Transverse colon (tissue), 4 donors: Measurements from ENCODE around the gene STRBP. TPM values are rescaled to one million over a fixed set of nuclear protein-coding genes. Genes with fewer than 3 reads are reported as not detected.

Source experiments
- DNase-seq: peaks from one replicate; pipeline ENCODE4 v3.0.0-alpha.2; 2019
- H3K27ac ChIP-seq, 4 donors: fragments of 200-600 bp; sonication (generic); 2 replicates each; pipeline ENCODE4 v1.5.1; 2016 to 2018; ENCODE audit warnings: inconsistent platforms in 4 of 4
- H3K27me3 ChIP-seq: fragments of 200-600 bp; sonication (generic); 2 replicates; pipeline ENCODE4 v1.5.1; 2017; ENCODE audit warnings: inconsistent platforms
- H3K36me3 ChIP-seq, 4 donors: fragments of 200-600 bp; sonication (generic); 2 replicates each; pipeline ENCODE4 v1.5.1; 2017 to 2019; ENCODE audit warnings: inconsistent platforms in 4 of 4
- H3K4me1 ChIP-seq, 4 donors: fragments of 200-600 bp; sonication (generic); 2 replicates each; pipeline ENCODE4 v1.5.1; 2017 to 2020; ENCODE audit warnings: inconsistent platforms in 4 of 4
- H3K4me3 ChIP-seq, 4 donors: fragments of 200-600 bp; sonication (generic); 1 replicate in 1 of 4; 2 replicates in 3 of 4; pipeline versions ENCODE4 v1.5.1 to v1.6.1; 2017 to 2019; ENCODE audit warnings: inconsistent platforms in 4 of 4
- H3K9me3 ChIP-seq, 2 donors: fragments of 200-600 bp; sonication (generic); 2 replicates each; pipeline ENCODE4 v1.5.1; 2017 to 2019; ENCODE audit warnings: inconsistent platforms in 2 of 2
- EP300 ChIP-seq: sonication (generic); formaldehyde crosslinking; IDR thresholded peaks from one replicate; pipeline ENCODE4 v1.6.1; 2017; ENCODE audit warnings: antibody characterized with exemption, low read depth
- POLR2A ChIP-seq: fragments of 450-650 bp; IDR thresholded peaks from one replicate; pipeline ENCODE4 v1.6.1; 2016; ENCODE audit warnings: antibody characterized with exemption, mild to moderate bottlenecking, moderate library complexity
- POLR2AphosphoS5 ChIP-seq, 3 donors: sonication (generic); formaldehyde crosslinking; IDR thresholded peaks; one replicate each; pipeline ENCODE4 v1.6.1; 2016; ENCODE audit warnings: antibody characterized with exemption in 3 of 3
- WGBS, 2 donors: methylation state at CpG; one replicate each; pipeline ENCODE4 v1.1.5; 2018; ENCODE audit warnings: low coverage in 1 of 2; 5-methylcytosine and 5-hydroxymethylcytosine counted together
- in situ Hi-C, 4 donors: fragments of 200-750 bp; cut with MboI; loops; one replicate each; pipeline versions ENCODE4 v1.15.0 to v1.15.1; 2017; ENCODE audit warnings: low sequenced_read_pairs in 3 of 4, low pct_ligation_motif_present in 1 of 4, low pct_unique_long_range_greater_than_20kb in 1 of 4
- intact Hi-C: fragments of 100-400 bp; cut with DNase I; formaldehyde crosslinking; loops from one replicate; pipeline ENCODE4 v1.15.1; 2023; ENCODE audit warnings: low total_unique reads
- total RNA-seq, 4 donors: library from RNA; depleted of rRNA; stranded (reverse); fragments of >200 nt; gene quantifications; one replicate each; pipeline ENCODE4 v1.1.0, GENCODE V29; 2016
- TF ChIP-seq, protein P1 (sequence below), 5 experiments: fragments of 200-600 bp in 3 of 5; fragments of 450-650 bp in 2 of 5; sonication (generic) in 3 of 5; IDR thresholded peaks; 1 replicate in 2 of 5; 2 replicates in 3 of 5; pipeline ENCODE4 v1.5.1; 2016 to 2017; ENCODE audit warnings: antibody characterized with exemption in 5 of 5, inconsistent platforms in 3 of 5, mild to moderate bottlenecking in 2 of 5, moderate library complexity in 1 of 5

Gene STRBP
- total RNA-seq, 4 donors from 2014 or later = 19.1 to 50.3 (median 43.2) TPM

DNA sequence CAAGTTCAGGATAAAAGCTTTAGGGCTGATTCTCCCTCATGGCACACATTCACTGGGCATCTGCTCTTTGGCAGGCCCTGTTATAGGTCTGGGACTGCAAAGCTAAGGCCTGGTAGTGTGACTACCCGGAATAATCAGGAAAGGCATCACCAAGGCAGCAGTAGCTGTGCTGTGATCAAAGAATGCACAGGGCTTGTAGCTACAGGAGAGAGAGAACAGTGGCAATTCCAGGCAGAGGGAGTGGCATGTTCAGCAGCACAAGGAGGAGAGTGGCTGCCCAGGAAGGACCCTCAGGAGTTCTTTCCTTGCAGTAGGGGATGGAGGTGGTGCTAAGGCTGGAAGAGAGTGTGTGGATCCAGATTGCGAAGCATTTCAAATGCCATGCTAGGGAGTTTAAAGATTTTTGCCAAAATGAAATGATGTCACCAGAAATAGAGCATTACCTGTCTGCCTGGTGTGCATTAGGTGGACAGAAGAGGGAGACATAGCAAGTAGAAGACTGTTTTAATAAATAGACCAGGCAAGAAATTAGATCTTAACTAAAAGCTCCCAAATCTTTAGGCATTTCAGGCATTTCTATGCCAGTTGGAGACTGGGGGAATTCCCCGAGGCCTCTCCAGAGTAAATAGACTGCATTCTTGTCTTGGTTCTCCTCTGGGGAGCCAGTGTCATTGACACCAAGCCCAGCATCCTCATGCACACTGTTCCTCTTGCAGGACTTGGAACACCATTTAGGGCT, 165.8 kb downstream of the STRBP start:
- WGBS, 2 donors = 83 to 91% methylated on average over 1 to 3 of the region's 3 CpGs
- in situ Hi-C loops = no loop called here
- no peak for DNase-seq
- Histone ChIP-seq H3K36me3 (peaks cover 0 to 48% (median 16%) of the 10 kb centered on the region in 4 donors), H3K9me3 (no peaks in the 10 kb centered on the region), H3K4me1 (no peaks in the 10 kb centered on the region), H3K4me3 (no peak overlapping the region), H3K27me3 (no peaks in the 10 kb centered on the region), H3K27ac (no peak overlapping the region)
- TF ChIP-seq POLR2A (no peak), EP300 (no peak), POLR2AphosphoS5 (IDR thresholded peaks at IDR 0.05) (no peak)
- TF ChIP-seq, protein P1, sequence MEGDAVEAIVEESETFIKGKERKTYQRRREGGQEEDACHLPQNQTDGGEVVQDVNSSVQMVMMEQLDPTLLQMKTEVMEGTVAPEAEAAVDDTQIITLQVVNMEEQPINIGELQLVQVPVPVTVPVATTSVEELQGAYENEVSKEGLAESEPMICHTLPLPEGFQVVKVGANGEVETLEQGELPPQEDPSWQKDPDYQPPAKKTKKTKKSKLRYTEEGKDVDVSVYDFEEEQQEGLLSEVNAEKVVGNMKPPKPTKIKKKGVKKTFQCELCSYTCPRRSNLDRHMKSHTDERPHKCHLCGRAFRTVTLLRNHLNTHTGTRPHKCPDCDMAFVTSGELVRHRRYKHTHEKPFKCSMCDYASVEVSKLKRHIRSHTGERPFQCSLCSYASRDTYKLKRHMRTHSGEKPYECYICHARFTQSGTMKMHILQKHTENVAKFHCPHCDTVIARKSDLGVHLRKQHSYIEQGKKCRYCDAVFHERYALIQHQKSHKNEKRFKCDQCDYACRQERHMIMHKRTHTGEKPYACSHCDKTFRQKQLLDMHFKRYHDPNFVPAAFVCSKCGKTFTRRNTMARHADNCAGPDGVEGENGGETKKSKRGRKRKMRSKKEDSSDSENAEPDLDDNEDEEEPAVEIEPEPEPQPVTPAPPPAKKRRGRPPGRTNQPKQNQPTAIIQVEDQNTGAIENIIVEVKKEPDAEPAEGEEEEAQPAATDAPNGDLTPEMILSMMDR (IDR thresholded peaks at IDR 0.05) = no peak
- intact Hi-C loops = no loop called here

DNA sequence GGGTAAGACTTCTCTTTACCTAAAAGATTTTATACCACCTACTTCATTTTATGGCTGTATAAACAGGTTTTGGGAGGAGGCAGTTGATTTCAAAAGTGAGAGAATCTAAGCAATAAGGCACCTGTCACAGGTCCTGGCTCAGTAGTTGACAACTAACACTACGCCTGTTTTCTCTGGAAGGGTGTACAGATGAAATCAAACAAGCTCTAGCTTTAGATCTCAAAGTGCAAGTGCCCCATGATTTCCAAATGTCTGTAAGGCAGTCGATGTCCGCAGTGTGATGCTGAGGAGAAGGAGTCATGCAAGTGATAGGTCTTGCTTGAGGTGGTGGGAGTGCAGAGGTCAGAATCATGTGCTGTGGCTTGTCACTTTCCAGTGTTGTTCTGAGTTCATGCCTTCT, 168.8 kb downstream of the STRBP start:
- peaks cover 0 to under 1% (median 0%) of the 10 kb centered on the region in 4 donors for H3K4me1 ChIP-seq
- H3K9me3 ChIP-seq = no peaks in the 10 kb centered on the region
- in situ Hi-C loops = no loop called here
- no peak for DNase-seq
- TF ChIP-seq POLR2A = no peak
- no peak for TF ChIP-seq EP300
- TF ChIP-seq POLR2AphosphoS5 (IDR thresholded peaks at IDR 0.05) = no peak
- TF ChIP-seq, protein P1 (IDR thresholded peaks at IDR 0.05) = no peak
- intact Hi-C loops = no loop called here
- H3K4me3 ChIP-seq = no peak overlapping the region
- peaks cover 0 to 69% (median 23%) of the 10 kb centered on the region in 4 donors for H3K36me3 ChIP-seq
- no peaks in the 10 kb centered on the region for H3K27me3 ChIP-seq
- 96% methylated on average over 3 of the region's 3 CpGs; no CpG with 5 or more reads in 1 of the 2 donors for WGBS, 2 donors
- H3K27ac ChIP-seq = no peak overlapping the region

DNA sequence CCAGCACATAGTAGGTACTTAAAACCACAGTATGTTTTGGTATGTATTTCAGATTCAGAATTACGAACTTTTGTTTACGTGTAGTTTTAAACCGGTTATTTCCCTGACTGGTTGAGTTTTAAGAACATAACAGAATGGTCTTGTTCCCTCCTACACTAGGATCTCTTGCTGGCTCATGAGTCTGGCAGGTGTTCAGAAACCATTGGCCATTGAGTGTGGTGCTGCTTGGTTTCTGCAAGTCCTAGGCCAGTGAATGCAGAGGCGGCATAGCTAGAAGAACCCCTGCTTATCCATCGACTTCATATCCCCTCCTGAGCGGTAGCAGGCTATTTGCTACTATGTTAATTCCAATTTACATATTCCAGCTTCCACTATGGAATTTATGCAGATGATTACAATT, 169.3 kb downstream of the STRBP start:
- WGBS, 2 donors = 88 to 90% methylated on average over 2 to 6 of the region's 6 CpGs
- in situ Hi-C loops = no loop called here
- no peaks in the 10 kb centered on the region for H3K9me3 ChIP-seq

DNA sequence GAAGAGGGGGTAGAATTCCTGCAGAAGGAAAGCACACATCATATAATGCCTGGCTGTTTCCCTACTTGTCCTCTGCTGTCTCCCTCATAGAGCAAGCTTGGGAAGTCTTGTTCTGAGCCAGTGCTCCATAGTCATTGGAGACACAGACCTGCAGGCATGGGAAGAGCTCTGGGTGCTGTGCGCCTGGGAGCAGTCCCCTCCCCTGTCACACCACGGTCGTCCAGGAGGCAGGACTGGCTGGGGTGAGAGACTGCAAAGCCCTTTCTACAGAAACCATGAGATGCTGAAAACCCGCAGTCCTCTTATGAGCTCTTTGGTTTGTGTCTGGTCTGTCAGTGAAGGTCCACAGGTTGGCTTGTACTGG, 170.3 kb downstream of the STRBP start:
- H3K4me1 ChIP-seq = peaks cover 0 to 4% (median 0%) of the 10 kb centered on the region in 4 donors
- no peaks in the 10 kb centered on the region for H3K9me3 ChIP-seq
- no peak for DNase-seq
- no peak for TF ChIP-seq EP300
- TF ChIP-seq POLR2AphosphoS5 (IDR thresholded peaks at IDR 0.05) = no peak
- TF ChIP-seq, protein P1 (IDR thresholded peaks at IDR 0.05) = no peak
- no peak for TF ChIP-seq POLR2A
- WGBS, 2 donors = 92% methylated on average over 4 of the region's 4 CpGs; no CpG with 5 or more reads in 1 of the 2 donors
- no peaks in the 10 kb centered on the region for H3K27me3 ChIP-seq
- no peak overlapping the region for H3K4me3 ChIP-seq
- intact Hi-C loops (no loop called here), in situ Hi-C loops (no loop called here)
- H3K27ac ChIP-seq = no peak overlapping the region
- peaks cover 0 to 62% (median 31%) of the 10 kb centered on the region in 4 donors for H3K36me3 ChIP-seq

More for the DNA sequence above, 169.3 kb downstream of the STRBP start:
- peaks cover 0 to 4% (median 0%) of the 10 kb centered on the region in 4 donors for H3K4me1 ChIP-seq
- DNase-seq = no peak
- H3K27me3 ChIP-seq = no peaks in the 10 kb centered on the region
- no peak overlapping the region for H3K27ac ChIP-seq
- TF ChIP-seq, protein P1 (IDR thresholded peaks at IDR 0.05) = no peak
- TF ChIP-seq POLR2AphosphoS5 (IDR thresholded peaks at IDR 0.05) = no peak
- TF ChIP-seq EP300 = no peak
- no peak for TF ChIP-seq POLR2A
- no peak overlapping the region for H3K4me3 ChIP-seq
- intact Hi-C loops = no loop called here
- H3K36me3 ChIP-seq = peaks cover 0 to 65% (median 26%) of the 10 kb centered on the region in 4 donors
